Right renal cortex interstitium (tissue), 3 donors: ENCODE measurements around the gene SLC22A1. TPM values are rescaled to one million over a fixed set of nuclear protein-coding genes. Genes with fewer than 3 reads are reported as not detected.

ENCODE experiments used
- DNase-seq, 3 donors: peaks; one replicate each; pipeline ENCODE4 v3.0.0-alpha.2; 2013; ENCODE audit warnings: low read depth in 3 of 3, low spot score in 2 of 3
- polyA plus RNA-seq, 3 donors: library from polyadenylated mRNA; unstranded; fragments of 120-200 nt; gene quantifications; one replicate each; pipeline ENCODE4 v1.2.1, GENCODE V29; 2013; ENCODE audit not compliant: insufficient read length in 3 of 3

Gene SLC22A1
- polyA plus RNA-seq, 3 donors = 0.32 to 1.3 (median 0.35) TPM

DNA sequence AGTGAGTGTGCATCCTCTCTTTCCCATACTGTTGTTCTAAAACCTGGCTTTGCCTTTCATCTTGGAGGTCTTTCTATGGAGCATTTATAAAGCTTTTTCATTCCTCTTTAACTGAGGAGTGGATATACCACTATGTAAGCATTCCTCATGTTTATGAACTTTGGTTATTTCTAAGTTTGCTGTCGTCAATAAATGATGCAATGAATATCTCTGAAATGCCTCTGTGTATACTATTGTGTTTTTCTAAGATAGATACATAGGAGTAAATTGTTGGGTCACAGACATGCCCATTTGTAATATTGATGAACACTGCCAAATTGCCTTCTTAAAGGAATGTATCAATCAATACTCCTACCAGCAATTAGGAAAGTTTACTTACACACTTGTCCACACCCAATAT is 83.1 kb downstream of the SLC22A1 start:
- no peak for DNase-seq

DNA sequence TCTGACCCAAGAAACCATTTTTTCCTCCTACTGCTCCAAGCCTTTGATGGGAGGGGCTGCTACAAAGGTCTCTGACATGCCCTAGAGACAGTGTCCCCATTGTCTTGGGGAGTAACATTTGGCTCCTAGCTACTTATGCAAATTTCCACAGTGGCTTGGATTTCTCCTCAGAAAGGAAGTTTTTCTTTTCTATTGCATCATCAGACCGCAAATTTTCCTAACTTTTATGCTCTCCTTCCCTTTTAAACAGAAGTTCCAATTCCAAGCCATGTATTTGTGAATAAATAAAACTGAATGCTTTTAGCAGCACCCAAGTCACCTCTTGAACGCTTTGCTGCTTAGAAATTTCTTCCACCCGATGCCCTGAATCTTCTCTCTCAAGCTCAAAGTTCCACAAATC is 86.0 kb downstream of the SLC22A1 start:
- DNase-seq = no peak

Other genes with a start within 250 kb of the SLC22A1 start
- gene MAS1, start 230.8 kb upstream of the SLC22A1 start, polyA plus RNA-seq = under 1 TPM in 2 of 3 donors, not detected in 1; 0.01 to 0.03 TPM
- 10 to 100 TPM; 56.6 to 62.3 (median 57.5) TPM for gene IGF2R, start 152.7 kb upstream of the SLC22A1 start, polyA plus RNA-seq
- 10 to 100 TPM; 12.0 to 14.5 (median 12.8) TPM for gene SLC22A2, start 137.0 kb downstream of the SLC22A1 start, polyA plus RNA-seq
- 1 to 10 TPM; 3.8 to 5.0 (median 4.3) TPM for gene SLC22A3, start 226.6 kb downstream of the SLC22A1 start, polyA plus RNA-seq